ENCODE results near the gene ARHGEF40.

The ARHGEF40 gene

GRCh38 chr14:21099596-21099985 lies 29.5 kb downstream of the ARHGEF40 start:
- DNase-seq: no peak

DNA sequence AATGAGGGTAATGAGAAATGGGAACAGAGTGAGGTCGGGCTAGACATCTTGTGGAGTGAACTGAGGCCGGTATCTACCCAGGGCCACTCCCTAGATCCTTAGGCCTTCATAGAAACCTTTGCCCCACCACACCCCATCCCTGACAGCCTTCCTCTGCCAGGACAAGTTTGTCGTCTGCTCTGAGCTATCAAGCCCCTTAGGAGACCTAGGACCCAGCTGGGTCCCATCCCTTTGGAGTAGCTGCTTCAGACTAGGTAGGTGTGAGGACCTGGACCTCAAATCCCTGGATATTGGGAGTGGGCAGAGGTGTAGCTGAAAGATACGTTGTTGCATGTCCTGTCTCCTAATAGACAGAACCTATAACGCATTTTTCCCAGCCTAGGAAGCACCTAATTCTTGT lies 30.8 kb downstream of the ARHGEF40 start, which contains the start of gene TMEM253:
TSS of gene TMEM253 (plus strand) at position 136 of the 400 bp plus-strand sequence. CDS start 278 bp downstream, outside the sequence.
- no peak for DNase-seq

DNA sequence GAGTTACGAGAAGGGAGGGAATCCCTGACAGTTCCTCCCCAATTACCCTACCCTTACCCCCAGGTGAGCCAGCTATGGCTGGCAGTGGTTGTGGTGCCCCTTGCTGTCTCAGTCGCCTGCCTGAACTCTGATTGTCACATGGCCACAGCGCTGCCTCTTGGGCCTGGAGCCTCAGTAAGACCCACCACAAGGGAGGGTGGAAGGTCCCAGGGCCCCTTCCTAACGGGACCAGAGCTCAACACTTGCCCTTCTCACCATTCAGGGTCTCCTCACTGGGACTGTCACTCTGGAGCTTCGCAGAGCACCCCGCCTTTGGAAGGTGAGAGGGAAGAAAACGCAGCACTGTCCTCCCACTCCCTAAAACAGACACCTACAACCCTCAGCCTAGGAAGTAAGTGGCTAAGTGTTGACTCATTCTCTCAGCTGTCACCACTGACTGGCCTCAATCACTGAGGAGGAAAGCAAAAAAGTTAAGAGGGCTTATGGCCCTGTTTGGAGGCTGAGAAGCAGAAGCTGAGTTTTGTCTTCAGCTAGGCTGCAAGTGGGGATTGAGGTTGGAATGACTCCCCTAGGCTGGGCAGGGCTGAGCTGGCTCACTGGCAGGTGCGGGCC lies 31.8 kb downstream of the ARHGEF40 start:
- DNase-seq: no peak

DNA sequence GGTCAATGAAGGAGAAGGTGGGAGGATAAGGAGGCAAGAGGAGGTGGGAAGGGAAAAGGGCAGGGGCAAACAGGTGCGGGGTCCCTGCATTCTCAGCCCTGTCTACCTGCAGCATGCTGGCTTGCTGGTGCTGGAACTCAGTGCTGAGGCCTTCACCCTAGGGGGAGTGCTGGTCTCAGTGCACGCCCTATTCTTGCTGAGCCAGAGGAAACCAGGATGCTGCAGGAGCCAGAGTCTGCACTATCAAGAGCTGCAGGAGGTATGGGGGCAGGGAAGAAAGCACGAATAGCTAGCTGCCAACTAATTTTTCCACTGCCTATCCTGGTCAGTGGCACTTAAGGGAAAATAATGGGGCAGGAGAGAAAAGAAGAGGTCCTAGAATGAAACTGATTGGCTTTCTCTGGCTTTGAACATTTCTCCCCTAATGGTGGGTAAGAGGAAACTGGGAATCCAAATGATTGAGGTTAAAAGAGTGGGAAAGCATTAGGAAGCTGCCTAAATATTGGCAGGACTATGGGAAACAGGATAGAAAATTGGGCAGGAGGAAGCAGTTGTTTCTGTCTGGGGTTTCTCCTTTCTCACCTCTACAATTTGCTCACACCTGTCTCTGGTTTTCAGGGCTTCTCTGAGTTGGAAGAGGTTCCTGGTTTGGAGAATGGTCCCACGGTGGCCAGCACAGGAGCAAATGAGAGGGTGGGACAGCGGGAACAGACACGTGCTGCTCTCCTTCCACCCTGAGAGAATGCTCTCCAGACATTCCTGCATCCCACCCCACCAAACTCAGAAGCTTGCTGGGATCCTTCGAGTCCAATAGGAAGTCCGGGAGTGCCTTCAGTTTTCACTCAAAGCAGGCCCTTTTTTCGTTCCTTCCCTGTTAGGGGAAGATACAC lies 32.7 kb downstream of the ARHGEF40 start:
- DNase-seq: no peak

GRCh38 chr14:21103411-21103709 lies 33.3 kb downstream of the ARHGEF40 start:
- peak; percentile 97 for DNase-seq

DNA sequence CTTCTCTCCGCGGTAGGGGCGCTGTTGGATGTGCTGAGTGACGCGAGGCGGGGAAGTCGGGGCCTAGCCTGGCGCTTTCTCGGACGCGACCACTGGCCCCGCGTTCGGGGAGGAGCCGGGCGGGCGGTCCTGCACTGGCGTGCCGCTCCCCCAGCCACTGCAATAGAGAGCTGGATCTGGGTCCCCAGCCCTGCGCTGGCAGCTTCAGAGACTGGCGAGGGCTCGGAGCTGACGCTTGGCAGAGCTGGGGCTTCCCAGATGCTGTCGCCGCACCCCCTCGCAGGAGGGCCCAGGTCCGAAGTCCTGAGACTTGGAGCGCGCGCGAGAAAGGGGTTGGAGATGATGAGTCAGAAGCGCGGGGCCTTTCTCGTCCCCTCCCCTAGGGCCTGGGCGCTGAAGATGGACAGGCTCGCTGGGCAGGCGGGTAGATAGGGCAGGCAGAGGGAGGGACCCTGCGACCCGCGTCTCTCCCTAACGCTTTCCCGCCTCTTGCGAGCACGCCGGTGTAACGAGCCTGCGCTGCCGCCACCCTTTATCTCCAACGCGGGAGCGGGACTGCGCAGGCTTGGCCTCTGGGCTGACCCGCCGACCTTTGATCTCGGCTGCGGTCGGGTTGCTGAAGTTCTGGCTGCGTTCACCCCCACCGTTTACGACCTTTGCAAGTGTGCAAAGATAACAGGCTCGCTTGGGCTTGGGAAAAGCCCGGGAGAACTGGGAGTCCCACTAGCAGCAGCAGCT lies 33.8 kb downstream of the ARHGEF40 start:
- peak; percentile 87 for DNase-seq

DNA sequence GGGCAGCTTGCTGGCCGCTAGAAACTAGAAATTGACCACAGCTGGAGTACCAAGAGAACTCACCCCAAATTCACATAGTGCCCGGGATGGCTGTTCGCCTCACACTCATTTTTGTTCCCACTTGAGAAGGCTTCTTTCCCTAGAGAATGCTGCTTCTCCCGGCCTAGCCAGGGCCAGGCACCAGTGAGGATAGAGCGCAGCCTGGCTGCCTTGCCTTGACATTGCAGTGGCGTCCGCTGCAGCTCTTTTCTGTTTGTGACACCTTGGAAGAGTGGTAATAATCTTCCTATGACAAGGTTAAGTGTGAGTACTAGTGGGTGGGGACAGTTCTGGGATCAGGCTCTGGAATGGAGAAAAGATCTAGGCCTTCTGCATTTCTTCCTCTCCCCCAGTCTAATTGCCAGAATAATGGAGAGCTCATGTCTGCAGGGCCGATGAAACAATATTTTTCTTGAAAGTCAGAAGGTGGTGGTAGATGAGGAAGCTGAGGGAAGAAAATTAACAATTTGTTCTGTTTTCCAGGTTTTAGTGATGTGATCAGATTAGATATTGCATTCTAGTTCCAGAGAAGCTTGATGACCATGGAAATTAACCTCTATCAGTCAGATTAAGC lies 34.5 kb downstream of the ARHGEF40 start:
- DNase-seq: peak; percentile 66

- DNase-seq: no peak
These were observed 35.0 kb downstream of the ARHGEF40 start for GRCh38 chr14:21105095-21105494.

DNA sequence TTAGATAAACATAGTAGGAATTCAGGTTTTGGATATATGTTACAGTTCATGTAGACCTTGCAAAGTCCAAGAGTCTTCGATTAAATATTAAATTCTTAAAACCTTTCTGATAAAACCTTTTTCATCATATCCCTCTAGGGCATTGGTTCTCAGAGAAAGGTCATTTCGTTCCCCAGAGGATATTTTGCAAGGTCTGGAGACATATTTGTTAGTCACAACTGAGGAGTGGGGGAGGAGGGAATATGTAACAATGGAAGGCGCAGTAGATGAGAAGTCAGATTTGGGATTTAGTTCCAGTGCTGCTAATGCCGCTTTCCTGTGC lies 36.0 kb downstream of the ARHGEF40 start:
- peak; percentile 54 for DNase-seq

DNA sequence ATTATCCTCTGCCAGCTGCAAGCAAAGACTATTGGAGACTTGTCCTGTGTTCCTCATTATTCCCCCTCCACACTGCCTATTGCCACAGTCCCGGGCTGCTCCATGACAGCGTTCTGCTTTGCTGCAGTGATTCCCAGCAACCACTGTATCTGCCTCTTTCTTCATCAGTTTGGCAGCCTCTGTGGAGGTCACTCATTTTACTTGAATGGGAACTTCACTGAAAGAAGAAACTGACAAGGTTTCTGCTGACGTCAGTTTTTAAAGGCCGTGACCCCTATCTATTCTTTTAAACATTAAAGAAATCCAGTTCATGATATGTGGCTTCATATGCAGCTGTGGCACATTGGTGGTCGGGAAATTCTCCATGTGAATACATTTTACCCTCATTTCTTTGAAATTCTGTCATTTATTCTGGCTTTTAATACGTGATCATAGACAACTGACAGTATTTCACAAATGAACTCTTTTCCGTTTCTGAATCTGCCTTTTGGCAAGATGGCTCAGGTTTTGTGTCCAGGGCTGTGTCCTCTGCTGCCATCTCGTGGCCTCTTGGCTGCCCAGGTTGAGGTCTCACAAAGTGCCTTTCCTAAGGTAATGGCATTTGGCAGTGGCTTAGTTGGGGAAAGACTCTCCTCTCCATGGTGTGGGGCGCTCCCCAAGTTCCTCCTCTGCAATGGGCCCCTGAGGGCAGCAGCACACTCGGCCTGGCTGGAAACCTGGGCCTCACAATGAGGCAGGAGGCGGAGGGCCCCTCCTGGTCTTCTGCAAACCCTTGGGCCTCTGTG lies 36.6 kb downstream of the ARHGEF40 start:
- peak; percentile 64 for DNase-seq

- DNase-seq: no peak
These were observed 37.2 kb downstream of the ARHGEF40 start for GRCh38 chr14:21107283-21107800.

GRCh38 chr14:21108791-21109190 lies 38.7 kb downstream of the ARHGEF40 start:
- DNase-seq: peak; percentile 42

DNA sequence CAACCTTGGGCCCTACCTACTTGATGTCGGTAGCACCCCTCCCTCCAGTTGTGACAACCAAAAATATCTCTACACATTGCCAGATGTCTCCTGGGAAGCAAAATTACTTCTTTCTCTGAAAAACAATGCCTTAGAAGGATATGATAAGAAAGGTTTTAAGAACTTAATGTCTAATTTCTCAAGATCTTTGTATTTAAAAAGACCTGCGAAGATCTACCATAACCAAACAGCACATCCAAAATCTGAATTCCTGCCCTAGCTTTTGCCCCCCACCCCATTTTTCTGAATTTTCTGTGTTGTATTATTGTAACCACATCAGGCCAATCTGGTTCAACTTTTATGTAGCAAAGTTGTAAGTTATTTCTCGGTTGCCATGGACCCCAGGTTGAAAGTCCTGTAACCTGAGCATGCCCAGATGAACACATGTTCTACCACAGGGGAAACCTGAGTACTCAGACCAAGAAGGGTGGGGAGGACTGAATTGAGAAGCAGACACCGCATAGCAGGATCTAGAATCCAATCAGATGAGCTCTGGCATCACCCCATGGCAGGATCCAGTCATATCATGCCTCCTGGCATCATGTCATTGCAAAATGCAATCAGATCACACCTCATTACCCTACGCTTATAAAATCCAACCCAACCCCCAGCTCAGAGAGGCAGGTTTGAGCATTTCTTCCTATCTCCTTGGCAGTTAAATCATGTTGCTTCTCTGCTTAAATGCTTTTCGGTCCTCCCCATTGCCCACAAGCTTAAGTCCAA lies 39.5 kb downstream of the ARHGEF40 start:
- DNase-seq: no peak

DNA sequence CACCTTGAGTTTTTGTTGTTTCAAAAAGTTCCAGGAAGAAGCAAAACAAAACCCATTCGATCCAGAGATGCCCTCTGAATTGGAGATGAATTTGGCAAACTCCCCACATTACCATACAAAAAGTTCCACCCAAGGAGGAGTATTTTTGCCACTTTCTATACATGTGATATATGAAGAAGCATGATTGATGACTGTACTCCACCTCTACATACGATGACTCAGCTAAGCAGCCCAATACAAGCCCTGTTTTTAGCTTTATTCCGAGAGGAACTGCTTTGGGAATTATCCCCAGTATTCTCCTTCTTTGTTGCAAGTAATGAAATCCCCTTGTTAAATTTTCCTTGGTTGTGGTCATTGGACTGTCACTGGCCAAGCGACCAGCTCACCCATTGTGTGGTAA lies 42.2 kb downstream of the ARHGEF40 start:
- DNase-seq: no peak

- DNase-seq: no peak
These were observed 43.3 kb downstream of the ARHGEF40 start for GRCh38 chr14:21113369-21113768.

DNA sequence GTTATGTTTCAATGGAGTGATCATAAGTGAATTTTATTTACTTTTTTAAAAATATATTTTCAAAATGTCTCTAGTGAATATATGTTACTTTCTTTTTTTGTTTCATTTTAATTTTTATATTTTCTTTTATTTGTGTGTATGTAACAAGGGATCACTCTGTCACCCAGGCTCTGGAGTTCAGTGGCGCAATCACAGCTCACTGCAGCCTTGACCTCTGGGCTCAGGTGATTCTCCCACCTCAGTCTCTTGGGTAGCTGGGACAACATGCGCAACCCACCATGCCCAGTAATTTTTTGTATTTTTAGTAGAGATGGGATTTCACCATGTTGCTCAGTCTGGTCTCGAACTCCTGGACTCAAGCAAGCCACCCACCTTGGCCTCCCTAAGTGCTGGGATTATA lies 48.8 kb downstream of the ARHGEF40 start:
- no peak for DNase-seq

DNA sequence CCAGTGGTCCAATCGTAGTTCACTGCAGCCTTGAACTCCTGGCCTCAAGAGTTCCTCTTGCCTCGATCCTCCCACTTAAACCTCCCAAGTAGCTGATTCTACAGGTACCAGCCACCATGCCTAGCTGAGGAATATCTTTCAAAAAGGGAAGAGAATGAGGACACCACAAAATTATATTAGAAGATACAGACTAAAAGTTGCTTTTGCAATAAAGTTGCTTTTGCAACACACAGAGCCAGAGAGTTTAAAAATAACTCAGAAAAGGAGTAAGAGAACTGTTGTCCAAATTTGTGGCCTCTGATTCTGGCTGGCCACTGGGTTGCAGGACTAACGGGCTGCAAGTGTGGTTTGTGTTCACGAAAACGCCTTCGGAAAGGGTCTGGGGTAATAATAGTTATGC lies 50.6 kb downstream of the ARHGEF40 start:
- peak; percentile 49 for DNase-seq

DNA sequence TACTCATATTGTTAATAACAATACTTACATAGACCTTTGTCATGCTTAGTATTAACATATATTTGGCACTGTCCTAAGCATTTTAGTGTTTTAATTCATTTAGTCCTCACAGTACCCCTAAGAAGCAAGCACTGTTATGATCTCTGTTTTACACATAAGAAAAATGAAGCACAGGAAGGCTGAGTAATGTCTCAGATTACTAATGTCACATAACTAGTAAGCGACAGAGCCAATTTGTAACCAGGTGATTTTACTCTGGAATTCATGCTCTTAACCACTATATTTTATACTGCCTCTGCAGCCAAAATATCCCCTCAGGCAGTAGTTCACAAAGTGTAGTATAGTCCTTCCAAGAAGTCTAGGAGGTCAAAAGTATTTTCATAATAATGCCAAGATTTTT lies 51.0 kb downstream of the ARHGEF40 start:
- no peak for DNase-seq

- DNase-seq: no peak
These were observed 53.3 kb downstream of the ARHGEF40 start for GRCh38 chr14:21123429-21123828.

GRCh38 chr14:21133901-21134300 lies 63.8 kb downstream of the ARHGEF40 start:
- no peak for DNase-seq

DNA sequence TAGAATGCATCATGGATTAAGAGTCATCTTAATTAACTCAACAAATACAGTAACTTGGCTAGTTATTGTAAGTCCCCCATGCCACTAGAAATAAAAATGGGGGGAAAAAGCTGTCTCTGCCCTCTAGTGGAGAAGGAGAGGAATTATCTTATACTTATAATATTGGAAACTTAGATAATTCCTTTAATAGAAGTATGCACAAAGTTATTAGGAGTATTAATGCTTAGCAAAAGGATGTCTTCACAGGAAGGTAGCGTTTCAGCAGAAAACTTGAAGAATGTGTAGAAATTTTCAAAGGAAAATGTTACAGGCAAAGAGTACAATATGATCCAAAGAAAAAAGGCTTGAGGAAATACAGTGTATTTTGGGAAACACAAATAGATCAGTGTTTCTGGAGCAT lies 65.9 kb downstream of the ARHGEF40 start:
- DNase-seq: peak; percentile 3

Measured in MV-4-11 (cell line).